ENCODE data around the gene MEIS2. TPM values are rescaled to one million over a fixed set of nuclear protein-coding genes. Genes with fewer than 3 reads are reported as not detected.

MEIS2 gene
- total RNA-seq, 2 experiments from 2014 or later: not detected

DNA sequence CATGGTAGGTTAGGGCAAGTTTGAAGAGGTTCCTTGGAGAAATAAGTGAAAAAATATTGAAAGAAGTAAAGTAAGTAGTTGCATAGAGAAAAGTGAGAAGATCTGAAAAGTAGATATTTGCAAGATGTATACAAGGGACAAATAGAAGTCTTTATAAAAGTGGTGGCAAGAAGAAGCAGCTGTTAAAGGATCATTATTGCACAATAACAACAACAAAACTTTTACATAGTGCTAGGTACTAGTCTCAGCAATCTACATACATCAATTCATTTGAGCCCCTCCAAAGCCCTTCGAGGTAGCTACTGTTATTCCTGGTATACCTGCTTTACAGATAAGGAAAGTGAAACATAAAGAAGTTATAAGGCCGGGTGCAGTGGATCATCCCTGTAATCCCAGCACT, 239.6 kb downstream of the MEIS2 start:
- ChIA-PET POLR2A (no interaction called here), CTCF (no interaction called here)

DNA sequence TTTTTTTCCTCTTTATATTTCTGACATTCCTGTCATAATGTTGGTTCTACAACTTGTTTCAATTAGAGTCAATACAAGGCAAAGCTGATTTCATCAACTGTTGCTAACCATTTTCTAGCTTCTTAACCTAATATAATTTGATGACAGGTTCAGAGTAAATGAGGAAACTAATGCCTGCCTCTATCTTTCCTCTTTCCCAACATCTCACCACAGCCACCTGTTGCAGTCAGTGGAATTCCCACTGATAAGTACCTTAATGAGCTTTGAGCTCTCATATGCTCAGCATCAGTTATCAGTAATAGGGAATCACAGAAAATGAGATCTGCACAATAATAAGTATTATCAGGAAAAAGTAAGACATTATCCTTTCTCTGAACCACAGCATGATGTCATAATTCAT, 241.9 kb downstream of the MEIS2 start:
- CTCF ChIA-PET: no interaction called here
- POLR2A ChIA-PET: no interaction called here

DNA sequence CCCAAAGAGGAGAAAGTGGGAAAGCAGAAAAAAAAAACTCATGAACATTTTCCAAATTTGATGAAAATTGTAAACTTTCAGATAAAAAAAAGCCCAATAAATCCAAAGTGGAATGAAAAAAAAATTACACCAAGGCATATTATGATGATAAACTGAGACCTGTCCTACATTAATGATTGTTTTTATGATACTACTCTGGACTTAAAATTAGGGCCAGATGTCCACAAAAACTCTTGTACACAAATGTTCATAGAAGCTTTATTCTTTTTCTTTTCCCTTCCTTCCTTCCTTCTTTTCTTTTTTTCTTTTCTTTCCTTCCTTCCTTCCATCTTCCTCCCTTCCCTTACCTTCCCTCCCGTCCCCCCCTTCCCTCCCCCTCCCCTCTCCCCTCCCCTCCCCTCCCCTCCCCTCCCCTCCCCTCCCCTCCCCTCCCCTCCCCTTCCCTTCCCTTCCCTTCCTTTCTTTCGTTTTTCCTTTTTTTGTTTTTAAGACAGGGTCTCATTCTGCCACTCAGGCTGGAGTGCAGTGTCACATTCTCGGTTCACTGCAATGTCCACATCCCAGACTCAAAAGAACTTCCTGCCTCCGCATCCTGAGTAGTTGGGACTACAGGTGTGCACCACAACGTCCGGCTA, 243.9 kb downstream of the MEIS2 start:
- CTCF ChIA-PET: no interaction called here
- POLR2A ChIA-PET: no interaction called here

DNA sequence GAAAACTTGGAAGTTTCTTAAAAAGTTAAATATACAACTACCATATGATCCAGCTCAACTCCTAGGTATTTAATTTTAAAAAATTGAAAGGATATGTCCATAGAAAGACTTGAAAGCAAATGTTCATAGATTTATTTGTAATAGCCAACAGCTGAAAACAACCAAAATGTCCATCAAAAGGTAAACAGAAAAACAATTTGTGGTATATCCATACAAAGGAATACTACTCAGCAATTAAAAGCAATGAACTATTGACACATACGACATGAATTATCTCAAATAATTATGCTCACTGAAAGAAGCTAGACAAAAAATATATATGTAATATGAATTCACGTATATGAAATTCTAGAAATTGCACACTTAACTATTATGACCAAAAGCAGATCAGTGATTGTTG, 249.5 kb downstream of the MEIS2 start:
- CTCF ChIA-PET: no interaction called here

DNA sequence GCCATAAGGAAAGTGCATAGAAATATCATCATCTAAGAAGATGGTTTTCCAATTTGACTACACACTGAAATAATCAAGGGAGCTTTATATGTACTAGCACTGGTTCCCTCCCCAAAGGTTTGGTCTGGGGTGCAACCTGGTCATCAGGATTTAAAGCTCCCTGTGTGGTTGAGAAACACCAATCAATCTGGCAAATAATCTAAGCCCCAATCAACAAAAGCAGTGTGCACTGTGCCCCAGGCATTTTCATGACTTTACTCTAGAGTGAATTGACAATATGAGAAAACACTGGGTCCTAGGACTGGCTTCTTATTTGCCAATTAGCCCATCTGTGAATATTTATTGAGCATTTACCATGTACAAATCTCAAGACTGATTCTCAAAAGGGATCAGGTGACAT, 255.1 kb downstream of the MEIS2 start:
- ChIA-PET CTCF (interaction anchor here (0.6 kb wide), 1 partner anchor 1311 kb away, joined by 3 read pairs; no protein-coding TSS in a partner anchor), POLR2A (no interaction called here)

More for the DNA sequence above, 249.5 kb downstream of the MEIS2 start:
- POLR2A ChIA-PET: no interaction called here

DNA sequence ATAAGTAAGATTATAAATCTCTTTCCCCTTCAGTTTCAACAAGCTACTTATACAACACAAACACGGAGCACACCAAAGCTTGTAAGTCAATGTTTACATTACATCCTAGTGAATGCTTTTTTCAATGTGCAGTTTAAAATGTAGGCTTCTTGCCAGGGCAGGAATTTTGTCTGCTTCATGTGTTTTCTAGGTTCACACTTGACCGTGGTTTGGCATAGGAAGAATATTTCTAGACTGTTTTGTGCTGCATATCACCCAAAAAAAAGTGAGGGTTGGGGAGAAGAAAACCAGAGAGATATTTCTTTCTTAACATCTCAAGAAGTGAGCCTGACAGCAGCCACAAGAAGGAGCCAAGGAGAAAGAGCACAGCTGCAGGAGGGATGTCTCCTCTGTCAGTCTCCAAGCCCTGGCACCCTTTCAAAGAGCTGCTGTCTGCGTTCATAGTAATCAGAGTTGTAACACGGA, 255.8 kb downstream of the MEIS2 start:
- POLR2A ChIA-PET: no interaction called here

DNA sequence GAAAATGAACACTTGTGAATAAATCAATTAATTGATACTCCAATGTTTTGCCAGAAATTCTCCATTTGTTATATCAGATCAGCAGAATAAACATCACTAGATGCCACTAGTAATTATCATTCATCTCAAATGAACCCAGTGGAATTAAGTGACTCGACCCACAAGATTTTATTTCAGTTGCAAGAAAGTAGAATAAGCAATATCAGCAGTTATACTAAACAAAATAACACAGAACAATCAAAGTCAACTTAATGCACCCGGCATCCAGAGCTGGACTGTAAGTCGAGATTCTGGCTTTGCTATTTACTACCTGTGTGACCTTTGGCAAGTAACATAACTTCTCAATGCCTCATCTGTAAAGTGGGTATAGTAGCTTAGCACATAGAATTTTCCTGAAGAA, 256.5 kb downstream of the MEIS2 start:
- ChIA-PET POLR2A (no interaction called here), CTCF (no interaction called here)

More for the DNA sequence above, 255.8 kb downstream of the MEIS2 start:
- CTCF ChIA-PET: no interaction called here

DNA sequence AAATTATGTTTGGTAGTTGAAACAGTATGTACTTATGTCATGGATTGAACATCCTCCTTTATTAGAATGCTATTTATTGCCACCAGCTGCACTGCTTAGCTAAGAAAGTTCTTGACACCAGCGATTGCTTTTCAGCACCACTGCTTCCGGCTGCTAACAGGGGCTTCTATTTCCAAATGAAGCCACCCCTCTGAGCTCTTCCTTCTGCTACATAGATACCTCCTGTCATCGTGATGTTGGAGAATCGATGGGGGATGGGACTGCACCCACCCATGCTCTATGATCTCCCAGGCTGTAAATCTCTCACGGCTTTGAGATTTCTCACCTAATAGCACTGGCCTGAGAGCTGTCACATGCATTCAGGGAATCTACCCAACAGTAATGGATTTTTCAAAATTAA, 259.2 kb downstream of the MEIS2 start:
- ChIA-PET POLR2A (no interaction called here), CTCF (no interaction called here)

Data from activated CD8-positive, alpha-beta memory T cell treated with anti-CD3 and anti-CD28 coated beads for 36 hours (primary cell).